ENCODE data around the gene CDR2.

DNA sequence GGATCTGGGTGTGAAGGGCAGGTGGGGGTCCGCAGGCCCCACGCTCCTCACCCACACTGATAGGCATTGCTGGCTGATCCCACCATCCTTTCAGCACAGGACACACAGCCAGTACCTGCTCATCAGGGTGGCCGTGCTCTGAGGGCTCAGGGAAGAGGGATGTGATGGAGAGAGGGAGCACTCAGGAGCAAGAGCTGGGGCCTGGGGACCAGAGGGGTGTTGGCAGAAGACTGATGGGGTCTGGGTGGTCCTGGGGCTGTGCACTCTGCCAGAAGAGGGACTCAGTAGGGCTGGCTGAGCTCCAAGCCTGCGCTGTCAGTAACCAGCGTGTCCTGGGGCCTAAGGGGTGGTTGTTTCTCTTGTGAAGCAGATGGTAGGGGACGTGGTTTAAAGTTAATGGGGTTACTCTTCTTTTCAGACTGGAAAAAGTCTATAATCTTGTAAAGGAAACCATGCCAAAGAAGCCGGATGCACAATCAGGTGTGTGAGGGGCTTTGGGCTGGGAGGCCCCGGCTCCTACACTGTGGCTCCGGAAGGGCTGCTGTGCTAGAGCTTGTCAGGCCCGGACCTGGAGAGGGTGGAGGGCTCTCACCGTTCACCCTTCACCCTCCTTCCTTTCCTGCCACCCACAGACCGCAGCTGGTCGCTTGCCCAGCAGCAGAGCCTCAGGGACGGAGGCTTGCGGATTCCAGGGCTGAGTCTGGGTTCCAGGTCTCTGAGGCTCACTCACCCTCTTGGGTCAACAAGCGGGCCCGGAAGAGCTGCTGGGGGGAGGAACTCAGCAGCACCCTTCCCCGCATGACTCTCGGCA is 49.4 kb downstream of the CDR2 start:
- TF ChIP-seq, protein P1, sequence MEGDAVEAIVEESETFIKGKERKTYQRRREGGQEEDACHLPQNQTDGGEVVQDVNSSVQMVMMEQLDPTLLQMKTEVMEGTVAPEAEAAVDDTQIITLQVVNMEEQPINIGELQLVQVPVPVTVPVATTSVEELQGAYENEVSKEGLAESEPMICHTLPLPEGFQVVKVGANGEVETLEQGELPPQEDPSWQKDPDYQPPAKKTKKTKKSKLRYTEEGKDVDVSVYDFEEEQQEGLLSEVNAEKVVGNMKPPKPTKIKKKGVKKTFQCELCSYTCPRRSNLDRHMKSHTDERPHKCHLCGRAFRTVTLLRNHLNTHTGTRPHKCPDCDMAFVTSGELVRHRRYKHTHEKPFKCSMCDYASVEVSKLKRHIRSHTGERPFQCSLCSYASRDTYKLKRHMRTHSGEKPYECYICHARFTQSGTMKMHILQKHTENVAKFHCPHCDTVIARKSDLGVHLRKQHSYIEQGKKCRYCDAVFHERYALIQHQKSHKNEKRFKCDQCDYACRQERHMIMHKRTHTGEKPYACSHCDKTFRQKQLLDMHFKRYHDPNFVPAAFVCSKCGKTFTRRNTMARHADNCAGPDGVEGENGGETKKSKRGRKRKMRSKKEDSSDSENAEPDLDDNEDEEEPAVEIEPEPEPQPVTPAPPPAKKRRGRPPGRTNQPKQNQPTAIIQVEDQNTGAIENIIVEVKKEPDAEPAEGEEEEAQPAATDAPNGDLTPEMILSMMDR (IDR thresholded peaks at IDR 0.05; ENCODE audit: low read length): no peak
- no peak for TF ChIP-seq EZH2phosphoT487 (IDR thresholded peaks at IDR 0.05; ENCODE audit: low read length)
- TF ChIP-seq EZH2 (optimal IDR thresholded peaks at IDR 0.05; ENCODE audit: low read depth, low read length): no peak

Data from MM.1S (cell line).